Cardiac muscle cell (in vitro differentiated cells and primary cell): Measurements from ENCODE around the gene CDIP1. TPM values are rescaled to one million over a fixed set of nuclear protein-coding genes. Genes with fewer than 3 reads are reported as not detected.

Source experiments
- DNase-seq, 2 donors: peaks; one replicate each; pipeline versions ENCODE4 v3.0.0 to v3.0.0-alpha.2; 2010 to 2017; ENCODE audit warnings: low read depth in 1 of 2, low spot score in 1 of 2
- H3K27ac ChIP-seq: fragments of 200-600 bp; sonication (generic); 2 replicates; pipeline ENCODE4 v1.5.1; 2016
- H3K27me3 ChIP-seq: fragments of 200-600 bp; sonication (generic); 2 replicates; pipeline ENCODE4 v1.6.0; 2016; ENCODE audit warnings: control low read depth
- H3K36me3 ChIP-seq: fragments of 200-600 bp; sonication (generic); 2 replicates; pipeline ENCODE4 v1.5.1; 2016; ENCODE audit warnings: control low read depth
- H3K4me1 ChIP-seq: fragments of 200-600 bp; sonication (generic); 2 replicates; pipeline ENCODE4 v1.8.1; 2017; ENCODE audit warnings: low read depth, mild to moderate bottlenecking, mixed run types
- H3K4me3 ChIP-seq: fragments of 200-600 bp; sonication (generic); 2 replicates; pipeline ENCODE4 v1.5.1; 2016; ENCODE audit warnings: mild to moderate bottlenecking
- H3K9me3 ChIP-seq: fragments of 200-600 bp; sonication (generic); 2 replicates; pipeline ENCODE4 v1.5.1; 2017; ENCODE audit warnings: low read depth, mild to moderate bottlenecking, control low read depth
- CTCF ChIP-seq: IDR thresholded peaks from 2 replicates; pipeline ENCODE4 v1.5.1; 2012; ENCODE audit warnings: low read depth, mild to moderate bottlenecking, low read length
- polyA plus RNA-seq: library from polyadenylated mRNA; unstranded; fragments of >200 nt; fragmentation: Nextera tagmentation; extraction: Ambion mirVana; gene quantifications from 2 replicates; pipeline ENCODE4 v1.2.1, GENCODE V29; 2016
- total RNA-seq: library from RNA; depleted of rRNA; stranded (reverse); fragments of >200 nt; gene quantifications from 2 replicates; pipeline ENCODE4 v1.2.3, GENCODE V29; 2016

The CDIP1 gene
- total and polyA plus RNA-seq, 2 experiments from 2014 or later, result 55.8 to 87.6 TPM

GRCh38 chr16:4524571-4524970, 14.0 kb downstream of the CDIP1 start:
- no peak for TF ChIP-seq CTCF

GRCh38 chr16:4523686-4524085, 14.9 kb downstream of the CDIP1 start:
- H3K4me1 ChIP-seq, result no peaks in the 10 kb centered on the region
- H3K27ac ChIP-seq, result no peak overlapping the region
- no peak overlapping the region for H3K4me3 ChIP-seq
- DNase-seq, result no peak
- no peaks in the 10 kb centered on the region for H3K36me3 ChIP-seq
- no peaks in the 10 kb centered on the region for H3K27me3 ChIP-seq
- H3K9me3 ChIP-seq, result no peaks in the 10 kb centered on the region
- TF ChIP-seq CTCF, result no peak

More at GRCh38 chr16:4524571-4524970, 14.0 kb downstream of the CDIP1 start:
- Histone ChIP-seq H3K4me3 (no peak overlapping the region), H3K36me3 (no peaks in the 10 kb centered on the region), H3K27ac (no peak overlapping the region), H3K27me3 (no peaks in the 10 kb centered on the region), H3K4me1 (peaks cover 9% of the 10 kb centered on the region), H3K9me3 (no peaks in the 10 kb centered on the region)
- DNase-seq, result no peak

- Histone ChIP-seq H3K4me1 (no peaks in the 10 kb centered on the region), H3K36me3 (no peaks in the 10 kb centered on the region), H3K27ac (no peak overlapping the region), H3K4me3 (no peak overlapping the region), H3K9me3 (no peaks in the 10 kb centered on the region), H3K27me3 (no peaks in the 10 kb centered on the region)
- peak in 1 of 2 donors; percentile 33 for DNase-seq
- no peak for TF ChIP-seq CTCF
These were observed 16.5 kb downstream of the CDIP1 start for GRCh38 chr16:4522051-4522581.

- no peak for TF ChIP-seq CTCF
- Histone ChIP-seq H3K9me3 (no peaks in the 10 kb centered on the region), H3K36me3 (no peaks in the 10 kb centered on the region), H3K27me3 (no peaks in the 10 kb centered on the region), H3K4me3 (no peak overlapping the region), H3K27ac (peak overlapping the region; percentile 16), H3K4me1 (no peaks in the 10 kb centered on the region)
- no peak for DNase-seq
These were observed 17.7 kb downstream of the CDIP1 start for GRCh38 chr16:4520913-4521312.

GRCh38 chr16:4519274-4520058, 19.1 kb downstream of the CDIP1 start:
- Histone ChIP-seq H3K4me1 (no peaks in the 10 kb centered on the region), H3K36me3 (no peaks in the 10 kb centered on the region), H3K9me3 (no peaks in the 10 kb centered on the region), H3K27me3 (no peaks in the 10 kb centered on the region), H3K27ac (no peak overlapping the region), H3K4me3 (no peak overlapping the region)
- no peak for DNase-seq
- no peak for TF ChIP-seq CTCF
